ENCODE measurements around the gene MRPS10.
"Not testable (repeated sequence)": the region's sequence is repeated elsewhere in the genome, so short reads cannot be mapped to it uniquely, and the experiment has no call there.

MRPS10 gene

GRCh38 chr6:42203183-42203582 lies 14.5 kb downstream of the MRPS10 start:
- no peak for DNase-seq

GRCh38 chr6:42202131-42202915 lies 15.3 kb downstream of the MRPS10 start:
- DNase-seq, result not testable (repeated sequence)

- no peak for DNase-seq
Measured at GRCh38 chr6:42201382-42201781, 16.3 kb downstream of the MRPS10 start.

- DNase-seq, result no peak
Measured at GRCh38 chr6:42200035-42200434, 17.6 kb downstream of the MRPS10 start.

GRCh38 chr6:42199106-42199981 lies 18.3 kb downstream of the MRPS10 start:
- DNase-seq, result no peak

- no peak for DNase-seq
Measured at GRCh38 chr6:42197555-42198362, 19.9 kb downstream of the MRPS10 start.

GRCh38 chr6:42195415-42195814 lies 22.2 kb downstream of the MRPS10 start:
- no peak for DNase-seq

- DNase-seq, result no peak
Measured at GRCh38 chr6:42194056-42194455, 23.6 kb downstream of the MRPS10 start.

GRCh38 chr6:42193491-42193894 lies 24.2 kb downstream of the MRPS10 start:
- no peak for DNase-seq

- DNase-seq, result not testable (repeated sequence)
Measured at GRCh38 chr6:42192385-42192784, 25.3 kb downstream of the MRPS10 start.

GRCh38 chr6:42190554-42191183 lies 27.0 kb downstream of the MRPS10 start:
- no peak for DNase-seq

GRCh38 chr6:42188406-42188805 lies 29.3 kb downstream of the MRPS10 start:
- no peak for DNase-seq

GRCh38 chr6:42185597-42185996 lies 32.1 kb downstream of the MRPS10 start:
- no peak for DNase-seq

- DNase-seq, result no peak
Measured at GRCh38 chr6:42184475-42184874, 33.2 kb downstream of the MRPS10 start.

- no peak for DNase-seq
Measured at GRCh38 chr6:42182101-42182500, 35.6 kb downstream of the MRPS10 start.

- no peak for DNase-seq
Measured at GRCh38 chr6:42179945-42180313, 37.7 kb downstream of the MRPS10 start.

- DNase-seq, result no peak
Measured at GRCh38 chr6:42179261-42179944, 38.3 kb downstream of the MRPS10 start.

- DNase-seq, result no peak
Measured at GRCh38 chr6:42177514-42178364, 39.9 kb downstream of the MRPS10 start.

GRCh38 chr6:42176981-42177380 lies 40.7 kb downstream of the MRPS10 start:
- no peak for DNase-seq

- DNase-seq, result no peak
Measured at GRCh38 chr6:42175860-42176259, 41.8 kb downstream of the MRPS10 start.

GRCh38 chr6:42173101-42173500 lies 44.6 kb downstream of the MRPS10 start, which contains the start of gene GUCA1A:
Gene GUCA1A (plus strand): TSS chr6:42173364. CDS start chr6:42173614, 250 bp downstream.
- DNase-seq, result no peak
